Stimulated activated CD8-positive, alpha-beta memory T cell treated with anti-CD3 and anti-CD28 coated beads, Interleukin-7, amount 100 ng/mL, for 4 hours (primary cell): Measurements from ENCODE around the gene MESP2.

Experiments used
- DNase-seq, 2 donors: peaks; one replicate each; pipeline ENCODE4 v3.0.0-alpha.2; 2020; ENCODE audit warnings: low read depth in 2 of 2

Gene MESP2

GRCh38 chr15:89776274-89777072 is at the start of gene MESP2:
Gene MESP2, plus strand, starts transcription at chr15:89776332. Its CDS starts 26 bp downstream, at chr15:89776358.
- DNase-seq, result peak in 1 of 2 donors; percentile 35

- no peak for DNase-seq
Observed at GRCh38 chr15:89728254-89728653, 47.9 kb upstream of the MESP2 start.

- DNase-seq, result no peak
Observed at GRCh38 chr15:89731275-89731674, 44.9 kb upstream of the MESP2 start.

DNA sequence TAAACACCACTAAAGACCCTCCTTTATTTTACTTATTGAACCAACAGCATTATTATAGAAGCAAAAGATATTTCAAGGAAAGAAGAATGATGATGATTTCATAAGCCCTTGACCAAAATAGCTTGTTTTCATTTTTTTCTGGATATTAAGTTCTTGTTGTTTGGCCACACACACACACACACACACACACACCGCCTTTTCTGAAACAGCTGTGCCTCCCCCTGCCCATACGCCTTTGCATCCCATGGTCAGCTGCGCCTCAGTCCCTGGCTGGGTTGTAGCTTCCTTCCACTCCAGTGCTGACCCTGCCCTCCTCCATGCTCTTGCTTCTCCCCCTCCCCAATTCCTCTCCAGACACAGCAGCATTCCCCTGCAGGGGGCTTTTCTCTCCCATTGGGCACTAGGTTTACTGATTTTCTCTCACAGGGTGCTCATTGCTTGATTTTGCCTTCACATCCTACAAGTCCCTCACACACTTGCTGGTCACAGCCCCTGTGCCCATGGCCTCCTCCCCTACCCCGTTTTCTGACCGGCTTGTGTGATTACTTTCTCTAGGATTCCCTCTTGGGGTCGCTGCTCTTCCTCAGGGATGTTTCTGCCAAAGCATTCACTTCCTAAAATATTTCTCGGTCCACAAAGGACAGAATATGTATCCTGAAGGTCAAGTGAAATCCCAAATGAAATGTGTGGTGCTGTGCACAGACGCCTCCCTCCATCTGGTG is 43.5 kb upstream of the MESP2 start:
- DNase-seq, result no peak

GRCh38 chr15:89735773-89736172 is 40.4 kb upstream of the MESP2 start:
- no peak for DNase-seq

DNA sequence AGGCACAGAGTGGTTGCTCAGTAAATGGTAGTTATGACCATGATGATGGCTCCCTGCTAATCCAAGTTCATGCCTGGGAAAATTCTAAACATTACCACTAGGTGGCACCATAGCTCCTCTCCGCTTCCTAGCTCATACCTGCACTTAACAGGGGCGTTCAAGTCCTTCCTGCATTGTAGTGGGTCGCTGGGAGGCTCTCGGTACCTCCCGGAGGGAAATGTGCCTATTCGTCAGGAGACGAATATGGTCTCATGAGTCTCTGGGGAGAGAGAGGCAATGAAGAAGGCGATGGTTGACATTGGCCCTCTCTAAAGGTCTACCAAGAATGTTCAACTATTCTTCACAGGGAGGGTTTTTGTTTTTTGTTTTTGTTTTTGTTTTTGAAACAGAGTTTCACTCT is 36.0 kb upstream of the MESP2 start:
- peak; percentile 8 to 41 for DNase-seq

GRCh38 chr15:89743011-89743410 is 33.1 kb upstream of the MESP2 start:
- no peak for DNase-seq

GRCh38 chr15:89743594-89743993 is 32.5 kb upstream of the MESP2 start:
- DNase-seq, result no peak

- DNase-seq, result no peak
Observed at GRCh38 chr15:89745131-89745530, 31.0 kb upstream of the MESP2 start.

GRCh38 chr15:89745768-89746167 is 30.4 kb upstream of the MESP2 start:
- no peak for DNase-seq

DNA sequence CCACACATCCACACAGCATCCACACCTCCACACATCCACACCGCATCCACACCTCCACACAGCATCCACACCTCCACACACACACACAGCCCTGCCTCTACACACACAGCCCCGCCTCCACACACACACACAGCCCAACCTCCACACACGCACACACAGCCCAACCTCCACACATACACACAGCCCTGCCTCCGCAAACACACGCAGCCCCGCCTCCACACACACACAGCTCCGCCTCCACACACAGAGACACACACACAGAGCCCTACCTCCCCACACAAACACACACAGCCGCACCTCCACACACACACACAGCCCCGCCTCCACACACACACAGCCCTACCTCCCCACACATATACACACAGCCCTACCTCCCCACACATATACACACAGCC is 29.7 kb upstream of the MESP2 start:
- DNase-seq, result no peak

GRCh38 chr15:89747708-89748682 is 28.1 kb upstream of the MESP2 start:
- DNase-seq, result no peak

DNA sequence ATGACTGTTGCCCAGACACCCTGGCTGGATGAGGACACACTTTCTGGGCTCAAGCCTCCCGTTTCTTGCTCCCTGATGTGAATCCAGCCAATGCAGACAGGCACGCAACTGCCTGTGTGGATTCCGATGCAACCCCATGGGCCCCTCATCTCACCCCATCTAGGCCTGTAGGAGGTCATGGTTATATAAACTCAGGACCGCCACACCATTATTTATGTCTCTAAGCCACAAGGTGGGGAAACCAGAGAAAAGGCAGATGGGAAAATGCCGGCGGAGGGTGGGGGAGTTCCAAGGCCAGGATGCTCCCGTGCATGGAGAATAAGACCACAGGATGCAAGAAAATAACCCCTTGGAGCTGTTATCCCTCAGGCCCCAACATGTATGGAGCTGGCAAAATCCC is 27.1 kb upstream of the MESP2 start:
- DNase-seq, result no peak

GRCh38 chr15:89749526-89749925 is 26.6 kb upstream of the MESP2 start:
- no peak for DNase-seq

DNA sequence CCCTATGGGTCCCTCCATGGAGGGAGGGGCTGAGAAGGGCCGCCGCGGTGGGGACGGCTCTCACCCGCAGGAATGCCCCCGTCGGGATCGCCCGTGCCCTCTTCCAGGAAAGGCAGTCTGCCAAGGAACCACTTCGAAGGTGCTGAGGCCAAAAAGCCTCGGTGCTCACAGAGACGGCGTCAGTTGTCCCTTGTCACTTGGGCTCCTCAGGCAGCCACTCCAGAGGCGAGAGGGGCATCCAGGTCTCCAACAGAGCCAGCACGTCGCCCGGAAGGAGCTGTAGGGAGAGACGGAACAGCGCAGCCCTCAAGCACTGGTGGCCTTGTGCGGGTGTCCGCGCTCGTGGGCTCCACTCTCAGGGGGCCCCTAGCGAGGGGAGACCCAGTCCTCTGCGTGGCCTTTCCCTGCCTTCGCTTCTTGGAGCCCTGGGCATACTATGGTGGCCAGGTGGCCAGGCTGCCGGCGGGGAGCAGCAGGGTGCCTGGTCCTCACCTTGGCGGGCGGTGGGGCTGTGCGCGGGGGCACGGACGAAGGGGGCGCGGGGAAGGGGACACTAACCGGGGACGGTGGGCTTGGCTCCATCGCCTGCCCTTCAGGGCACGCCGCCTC is 26.1 kb upstream of the MESP2 start:
- DNase-seq, result no peak

DNA sequence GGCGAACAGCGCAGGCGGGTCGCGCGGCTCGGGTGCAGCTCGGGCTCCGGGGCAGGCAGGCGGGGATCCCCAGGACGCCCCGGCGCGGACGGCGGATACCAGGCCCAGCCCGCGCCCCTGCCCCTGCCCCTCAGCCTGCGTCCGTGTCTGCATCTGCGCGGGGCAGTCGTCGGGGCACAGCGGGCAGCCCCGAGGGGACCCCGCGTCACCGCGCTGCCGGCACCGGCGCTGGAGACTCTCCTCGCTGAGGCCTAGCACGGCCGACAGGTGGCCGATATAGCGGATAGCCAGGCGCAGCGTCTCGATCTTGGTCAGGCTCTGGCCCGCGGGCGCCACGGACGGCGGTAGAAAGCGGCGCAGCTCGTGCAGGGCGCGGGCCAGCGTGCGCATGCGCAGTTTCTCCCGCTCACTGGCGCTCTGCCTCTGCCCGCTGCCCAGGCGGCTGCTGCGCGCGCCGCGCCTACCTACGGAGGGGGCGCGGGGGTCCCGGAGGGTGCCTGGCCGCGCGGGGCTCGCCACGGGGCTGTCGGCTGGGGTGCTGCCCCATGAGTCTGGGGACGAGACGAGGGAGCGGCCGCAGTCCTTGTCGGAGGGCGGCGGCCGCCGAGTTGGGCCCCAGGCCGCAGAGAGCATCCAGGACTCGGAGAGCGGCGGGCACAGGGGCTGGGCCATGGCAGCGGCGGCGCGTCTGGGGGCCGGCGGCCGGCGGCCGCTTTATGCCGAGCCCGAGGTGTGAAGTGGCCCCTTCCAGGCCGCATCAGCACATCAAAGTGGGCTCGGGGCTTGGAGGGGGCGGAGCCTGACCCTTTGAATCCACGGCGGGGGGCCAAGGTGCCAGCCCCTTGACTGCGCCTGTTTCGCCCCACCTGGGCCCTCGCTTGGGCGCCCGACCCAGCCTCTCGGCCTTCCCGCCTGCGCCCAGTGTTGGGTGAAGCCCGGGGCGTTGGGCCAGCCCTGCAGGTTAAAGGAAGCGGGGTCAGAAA is 25.3 kb upstream of the MESP2 start, which contains the start of gene MESP1:
MESP1 (minus strand) TSS at position 690 of the 983 bp plus-strand sequence; CDS start at position 672, 18 bp downstream.
- peak; percentile 59 to 83 for DNase-seq

GRCh38 chr15:89751748-89752147 is 24.4 kb upstream of the MESP2 start:
- DNase-seq, result no peak

DNA sequence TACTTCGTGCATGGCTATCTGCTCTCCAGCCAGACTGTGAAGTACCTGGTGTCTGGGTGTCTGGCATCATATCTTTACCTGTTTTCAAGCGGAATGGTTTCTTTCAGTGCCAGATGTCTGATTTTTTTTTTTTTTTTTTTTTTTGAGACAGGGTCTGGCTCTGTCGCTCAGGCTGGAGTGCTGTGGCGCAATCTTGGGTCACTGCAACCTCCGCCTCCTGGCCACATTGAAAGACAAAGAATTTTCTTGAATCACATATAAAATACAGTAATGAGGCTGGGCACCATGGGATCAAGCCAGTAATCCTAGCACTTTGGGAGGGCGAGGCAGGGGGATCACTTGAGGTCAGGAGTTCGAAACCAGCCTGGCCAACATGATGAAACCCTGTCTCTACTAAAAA is 22.3 kb upstream of the MESP2 start:
- no peak for DNase-seq

DNA sequence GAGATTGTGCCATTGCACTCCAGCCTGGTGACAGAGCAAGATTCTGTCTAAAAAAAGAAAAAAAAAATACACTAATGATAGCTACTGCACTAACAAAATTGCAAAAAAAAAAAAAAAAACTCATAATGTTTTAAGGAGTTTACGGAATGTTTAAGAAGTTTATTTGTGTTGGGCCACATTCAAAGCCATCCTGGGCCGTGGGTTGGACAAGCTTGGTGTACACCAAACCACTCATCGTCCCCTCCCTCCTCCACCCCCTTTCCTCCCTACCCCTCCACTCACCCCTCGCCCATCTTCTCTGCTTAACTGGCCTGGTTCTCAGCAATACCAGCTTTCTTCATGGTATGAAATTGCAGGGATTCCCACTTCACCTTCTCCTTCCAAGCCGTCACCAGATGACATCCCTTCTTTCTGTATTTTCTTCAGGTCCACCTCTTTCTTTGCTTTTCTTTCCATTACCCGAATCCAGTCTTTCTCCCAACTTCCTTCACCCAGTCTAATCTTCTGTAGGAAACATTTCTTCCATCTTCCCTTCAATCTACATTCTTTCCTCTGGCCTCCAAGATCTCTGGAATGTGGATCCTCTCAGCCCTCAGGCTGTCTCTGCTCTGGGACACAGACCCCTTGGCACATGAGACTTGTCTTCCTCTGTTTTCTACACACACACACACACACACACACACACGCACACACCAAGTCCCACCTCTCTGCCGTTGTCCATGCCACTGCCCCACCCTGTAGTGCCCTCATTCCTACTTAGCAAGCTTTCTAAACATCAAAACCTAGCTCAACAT is 21.6 kb upstream of the MESP2 start:
- DNase-seq, result no peak
